GM18951 (cell line): ENCODE results near the gene TBPL1.
"Not testable (repeated sequence)": the region's sequence is repeated elsewhere in the genome, so short reads cannot be mapped to it uniquely, and the experiment has no call there.

Source experiments
- POLR2A ChIP-seq: IDR thresholded peaks from 4 replicates; pipeline ENCODE4 v1.6.1; 2011; ENCODE audit warnings: mild to moderate bottlenecking; ENCODE audit not compliant: insufficient read length, insufficient read depth; ENCODE audit errors: extremely low read depth
- in situ Hi-C: fragments of 300-500 bp; cut with MboI; formaldehyde crosslinking; loops from one replicate; pipeline ENCODE4 v1.12.0; 2022; ENCODE audit warnings: low sequenced_read_pairs, mixed read lengths, inconsistent platforms; ENCODE audit not compliant: unreplicated experiment

The TBPL1 gene

GRCh38 chr6:133971861-133972260 lies 18.8 kb downstream of the TBPL1 start:
- TF ChIP-seq POLR2A, result no peak
- in situ Hi-C loops, result no loop called here

DNA sequence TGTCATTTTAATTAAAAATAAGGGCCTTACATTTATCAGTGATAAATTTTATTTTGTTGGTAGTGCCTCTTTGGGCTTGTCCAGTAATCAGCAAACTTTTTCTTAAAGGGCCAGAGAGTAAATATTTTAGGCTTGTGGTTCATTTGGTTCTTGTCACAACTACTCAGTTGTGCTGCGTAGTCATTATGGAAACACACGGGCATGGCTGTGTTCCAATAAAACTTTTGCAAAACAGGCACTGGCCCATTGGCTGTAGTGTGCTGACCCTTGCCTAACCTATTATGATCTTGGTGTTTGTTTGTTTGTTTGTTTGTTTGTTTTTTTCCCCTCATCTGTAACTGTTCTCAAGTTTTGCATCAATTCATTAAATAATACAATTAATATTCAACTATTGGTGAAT lies 19.4 kb downstream of the TBPL1 start:
- in situ Hi-C loops, result no loop called here
- TF ChIP-seq POLR2A, result no peak

GRCh38 chr6:133973109-133973971 lies 20.3 kb downstream of the TBPL1 start:
- no peak for TF ChIP-seq POLR2A
- in situ Hi-C loops, result no loop called here

DNA sequence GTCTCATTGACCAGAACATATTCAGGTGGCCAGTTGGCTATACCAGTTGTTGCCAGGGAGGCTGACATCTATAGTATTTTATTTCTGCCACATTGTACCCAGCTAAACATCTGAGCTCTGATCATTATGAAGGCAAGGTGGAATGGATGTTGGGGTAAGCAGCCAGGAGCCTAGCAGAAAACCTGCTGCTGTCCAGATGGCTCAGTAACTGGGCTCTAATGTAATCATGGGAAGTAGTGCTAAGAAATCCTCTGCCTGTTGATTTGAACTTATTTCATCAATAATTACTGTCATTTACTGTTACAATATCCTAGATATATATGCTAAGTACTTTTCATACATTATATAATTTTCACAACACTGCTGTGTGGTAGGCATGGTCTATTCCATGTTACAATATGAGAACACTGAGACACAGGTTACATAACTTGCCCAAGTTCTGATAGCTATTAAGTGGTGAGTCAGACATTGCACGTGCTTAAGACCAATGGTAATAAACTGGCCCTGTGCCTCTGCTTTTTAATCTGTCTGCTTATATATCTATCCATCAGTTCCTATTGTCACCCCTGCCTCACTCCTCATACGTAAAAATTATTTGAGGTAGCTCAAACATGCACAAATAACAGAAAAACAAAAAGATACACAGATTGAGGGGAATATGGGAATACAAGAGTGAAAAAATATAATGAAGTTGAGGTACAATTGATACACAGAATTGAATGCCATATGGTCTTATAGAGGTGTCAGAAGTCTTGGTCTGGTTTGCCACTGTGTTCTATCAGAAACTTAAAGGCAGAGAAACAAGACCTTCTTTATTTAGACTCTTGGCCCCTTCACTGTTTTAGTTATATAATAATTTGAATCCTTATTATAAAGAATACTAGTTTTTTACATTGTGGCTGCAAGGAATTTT lies 25.2 kb downstream of the TBPL1 start:
- in situ Hi-C loops, result no loop called here
- no peak for TF ChIP-seq POLR2A

GRCh38 chr6:133978896-133979240 lies 25.8 kb downstream of the TBPL1 start:
- in situ Hi-C loops, result no loop called here
- TF ChIP-seq POLR2A, result no peak

GRCh38 chr6:133979269-133979963 lies 26.4 kb downstream of the TBPL1 start:
- in situ Hi-C loops, result not testable (repeated sequence)

DNA sequence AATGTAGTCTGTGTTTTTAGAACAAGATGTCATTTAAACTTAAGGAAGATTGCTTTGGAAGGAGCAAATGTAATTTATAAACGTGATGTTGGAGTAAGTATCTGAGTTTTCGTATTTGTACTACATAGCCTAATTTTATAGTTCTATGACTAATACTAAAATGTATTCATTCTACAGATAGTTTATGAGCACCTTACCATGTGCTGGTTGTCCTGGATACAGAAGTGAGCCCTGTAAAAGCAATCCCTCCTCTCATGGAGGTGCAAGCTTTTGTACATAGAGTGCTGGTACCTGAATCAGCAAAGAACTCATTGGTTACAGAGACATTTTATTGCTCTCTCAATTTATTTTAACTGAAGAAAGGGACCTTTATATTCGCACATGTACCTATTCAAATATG lies 27.1 kb downstream of the TBPL1 start:
- in situ Hi-C loops, result no loop called here
- TF ChIP-seq POLR2A, result no peak

- no peak for TF ChIP-seq POLR2A
- in situ Hi-C loops, result no loop called here
Observed at GRCh38 chr6:133983099-133983939, 30.3 kb downstream of the TBPL1 start.

DNA sequence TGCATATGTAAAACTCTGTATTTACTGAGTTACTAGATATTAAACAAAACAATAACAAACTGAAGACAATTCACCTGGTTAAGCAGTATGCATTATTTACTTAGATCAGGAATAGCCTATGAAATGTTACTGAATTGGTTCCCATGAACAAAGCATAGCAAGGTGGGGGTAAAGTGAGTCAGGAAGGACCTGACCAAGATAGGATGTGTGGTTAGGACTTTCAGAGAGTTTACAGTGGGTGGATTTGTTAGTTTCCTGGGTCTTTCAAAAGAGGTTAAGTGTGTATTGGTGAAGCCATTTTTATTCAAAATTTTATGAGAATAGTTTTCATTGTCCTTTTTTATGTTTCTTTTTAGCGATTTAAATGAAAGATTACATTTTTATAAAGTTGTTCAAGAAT lies 32.9 kb downstream of the TBPL1 start:
- in situ Hi-C loops, result no loop called here
- TF ChIP-seq POLR2A, result no peak

- no peak for TF ChIP-seq POLR2A
- in situ Hi-C loops, result no loop called here
Observed at GRCh38 chr6:133986942-133987341, 33.9 kb downstream of the TBPL1 start.

- in situ Hi-C loops, result no loop called here
Observed at GRCh38 chr6:133989525-133989924, 36.5 kb downstream of the TBPL1 start.

GRCh38 chr6:133990321-133990720 lies 37.3 kb downstream of the TBPL1 start:
- in situ Hi-C loops, result no loop called here
- no peak for TF ChIP-seq POLR2A

More at GRCh38 chr6:133989525-133989924, 36.5 kb downstream of the TBPL1 start:
- TF ChIP-seq POLR2A, result no peak
